Activated T-cell treated with anti-CD3 and anti-CD28 coated beads, Interleukin-2, amount 50 U/mL, for 4 hours (primary cell): ENCODE data around the gene HNF1B. TPM values are rescaled to one million over a fixed set of nuclear protein-coding genes. Genes with fewer than 3 reads are reported as not detected.
"Not testable (repeated sequence)": the region's sequence is repeated elsewhere in the genome, so short reads cannot be mapped to it uniquely, and the experiment has no call there.

Source experiments
- ATAC-seq, 2 donors: fragments of 200-7000 bp; cut with Tn5 transposase; one replicate each; pipeline ENCODE4 v1.10.0; 2021
- DNase-seq: peaks from one replicate; pipeline ENCODE4 v3.0.0-alpha.2; 2020
- H3K27me3 Mint-ChIP-seq: one replicate; pipeline ENCODE4 v1.8.0; 2021; ENCODE audit warnings: low read depth, mixed read lengths
- H3K36me3 Mint-ChIP-seq: one replicate; pipeline ENCODE4 v1.8.0; 2022; ENCODE audit warnings: mixed read lengths; ENCODE audit not compliant: insufficient read depth
- H3K4me1 Mint-ChIP-seq: one replicate; pipeline ENCODE4 v1.8.0; 2021; ENCODE audit warnings: low read depth, mixed read lengths
- H3K4me3 Mint-ChIP-seq: one replicate; pipeline ENCODE4 v1.8.0; 2021; ENCODE audit warnings: mild to moderate bottlenecking, moderate library complexity, mixed read lengths
- H3K9me3 Mint-ChIP-seq: one replicate; pipeline ENCODE4 v1.8.0; 2021; ENCODE audit warnings: mixed read lengths
- total RNA-seq, 3 donors: library from RNA; stranded (reverse); gene quantifications; one replicate each; pipeline ENCODE4 v1.2.1, GENCODE V29; 2021

HNF1B gene
- total RNA-seq, 3 donors from 2014 or later = 0.16 TPM; not detected in 2

DNA sequence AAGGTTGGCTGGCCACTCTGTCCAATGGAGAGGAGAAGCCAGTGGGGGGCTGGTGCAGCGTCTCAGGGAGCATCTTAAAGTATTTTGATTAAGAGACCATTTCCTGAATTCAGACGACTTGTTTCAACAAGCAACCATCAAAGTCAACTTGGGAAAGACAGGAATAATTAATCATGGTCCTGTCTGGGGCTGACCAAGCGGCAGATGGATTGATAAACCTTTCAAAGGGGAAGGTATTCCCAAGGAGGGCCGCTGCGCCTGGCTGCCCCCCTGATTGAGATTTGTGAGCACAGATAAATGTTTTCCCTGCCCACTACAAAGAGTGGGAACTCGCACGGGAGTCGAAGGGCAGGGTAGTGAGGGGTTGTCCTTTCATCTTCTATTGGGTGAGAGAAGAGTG, 47.5 kb downstream of the HNF1B start:
- Mint-ChIP-seq H3K4me1 (peaks cover 5% of the 10 kb centered on the region), H3K4me3 (no peak overlapping the region), H3K36me3 (no peaks in the 10 kb centered on the region), H3K9me3 (peaks cover 3% of the 10 kb centered on the region), H3K27me3 (peaks cover 9% of the 10 kb centered on the region)
- no peak for DNase-seq
- ATAC-seq = no peak

DNA sequence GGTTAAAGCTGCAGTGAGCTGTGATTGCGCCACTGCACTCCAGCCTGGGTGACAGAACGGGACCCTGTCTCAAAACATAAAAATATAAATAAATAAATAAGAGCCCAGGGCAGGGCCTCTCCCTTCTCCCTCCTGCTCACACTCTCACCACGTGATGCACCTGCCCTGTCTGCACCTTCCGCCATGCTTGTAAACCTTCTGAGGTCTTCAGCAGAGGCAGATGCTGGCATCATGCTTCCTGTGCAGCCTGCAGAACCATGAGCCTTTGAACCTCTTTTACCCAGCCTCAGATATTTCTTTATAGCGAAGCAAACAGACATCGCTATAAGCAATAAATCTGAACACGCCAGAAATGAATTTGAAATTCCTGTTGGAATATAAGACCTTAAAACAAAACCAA, 48.5 kb downstream of the HNF1B start:
- no peak for DNase-seq
- Mint-ChIP-seq H3K27me3 (peaks cover 9% of the 10 kb centered on the region), H3K4me1 (peaks cover 5% of the 10 kb centered on the region), H3K36me3 (no peaks in the 10 kb centered on the region), H3K4me3 (no peak overlapping the region), H3K9me3 (peaks cover 3% of the 10 kb centered on the region)
- no peak for ATAC-seq

DNA sequence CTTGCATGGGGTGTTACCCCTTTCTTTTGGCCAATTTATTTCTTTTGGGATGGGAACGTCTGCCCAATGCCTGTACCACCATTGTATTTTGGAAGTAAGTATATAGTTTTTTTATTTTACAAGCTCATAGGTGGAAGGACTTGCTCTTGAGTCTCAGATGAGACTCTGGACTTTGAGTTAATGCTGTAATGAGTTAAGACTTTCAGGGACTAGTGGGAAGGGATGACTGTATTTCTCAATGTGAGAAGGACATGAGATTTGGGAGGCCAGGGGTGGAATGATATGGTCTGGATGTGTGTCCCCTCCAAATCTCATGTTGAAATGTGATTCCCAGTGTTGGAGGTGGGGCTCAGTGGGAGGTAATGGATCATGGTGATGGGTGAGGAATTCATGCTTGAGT, 49.1 kb downstream of the HNF1B start:
- no peak for ATAC-seq
- peaks cover 5% of the 10 kb centered on the region for H3K4me1 Mint-ChIP-seq
- DNase-seq = no peak
- peaks cover 3% of the 10 kb centered on the region for H3K9me3 Mint-ChIP-seq
- peaks cover 9% of the 10 kb centered on the region for H3K27me3 Mint-ChIP-seq
- H3K4me3 Mint-ChIP-seq = no peak overlapping the region
- H3K36me3 Mint-ChIP-seq = no peaks in the 10 kb centered on the region

DNA sequence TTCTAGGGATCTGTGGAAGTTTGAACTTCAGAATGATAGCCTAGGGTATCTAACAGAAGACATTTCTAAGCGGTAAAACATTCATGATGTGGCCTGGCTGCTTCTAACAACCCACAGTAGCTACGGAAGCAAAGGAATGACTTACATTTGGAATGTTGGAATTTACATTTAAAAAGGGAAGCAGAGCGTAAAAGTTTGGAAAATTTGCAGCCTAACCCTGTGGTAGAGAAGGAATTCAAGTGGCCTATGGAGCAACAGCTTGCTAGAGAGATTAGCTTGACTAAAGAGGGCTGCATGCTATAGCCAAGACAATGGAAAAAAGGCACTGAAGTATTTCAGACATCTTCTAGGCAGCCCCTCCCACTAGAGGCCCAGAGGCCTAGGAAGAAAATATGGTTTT, 50.1 kb downstream of the HNF1B start:
- Mint-ChIP-seq H3K27me3 (peaks cover 9% of the 10 kb centered on the region), H3K4me1 (peaks cover 5% of the 10 kb centered on the region), H3K36me3 (no peaks in the 10 kb centered on the region), H3K4me3 (no peak overlapping the region), H3K9me3 (peaks cover 3% of the 10 kb centered on the region)
- DNase-seq = no peak
- ATAC-seq = no peak

DNA sequence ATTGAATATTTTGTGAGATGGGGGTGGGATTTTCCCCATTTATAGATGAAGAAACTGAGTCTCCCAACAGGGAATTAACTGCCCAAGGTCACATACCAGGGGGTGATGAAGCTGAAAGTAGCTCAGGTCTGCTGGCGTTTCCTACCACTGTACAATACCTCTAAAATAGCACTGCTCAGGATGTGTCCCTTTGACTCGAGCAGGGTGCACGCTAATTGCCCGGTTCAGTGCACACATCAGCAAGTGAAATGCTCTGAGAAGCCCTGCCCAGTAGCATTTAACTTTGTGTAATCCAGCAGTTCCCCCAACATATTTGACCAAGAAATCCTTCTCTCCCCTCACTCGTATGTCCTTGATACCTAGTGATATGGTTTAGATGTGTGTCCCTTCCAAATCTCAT, 51.5 kb downstream of the HNF1B start:
- peaks cover 3% of the 10 kb centered on the region for H3K9me3 Mint-ChIP-seq
- no peak overlapping the region for H3K4me3 Mint-ChIP-seq
- DNase-seq (no peak), ATAC-seq (no peak)
- no peaks in the 10 kb centered on the region for H3K36me3 Mint-ChIP-seq
- H3K27me3 Mint-ChIP-seq = peaks cover 9% of the 10 kb centered on the region
- peaks cover 2% of the 10 kb centered on the region for H3K4me1 Mint-ChIP-seq

DNA sequence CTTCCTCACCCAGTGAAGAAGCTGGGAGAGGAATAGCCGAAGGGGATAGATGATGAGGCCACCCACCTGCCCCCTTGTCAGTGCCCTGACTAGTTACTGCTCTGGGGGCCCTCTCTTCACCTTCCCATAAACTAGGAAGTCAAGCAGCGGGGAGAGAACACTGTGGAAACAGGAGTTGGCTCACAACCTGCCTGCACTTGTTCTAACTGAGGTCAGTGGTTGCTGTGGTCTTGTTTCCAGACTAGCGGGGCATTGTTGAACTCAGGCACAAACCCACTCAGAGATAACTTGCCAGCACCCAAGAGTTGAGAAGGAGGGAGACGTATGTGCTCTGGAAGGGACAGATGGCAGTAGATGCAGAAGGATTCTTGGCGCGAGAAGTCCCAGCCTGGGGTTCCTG, 53.1 kb downstream of the HNF1B start:
- no peaks in the 10 kb centered on the region for H3K27me3 Mint-ChIP-seq
- ATAC-seq (no peak), DNase-seq (no peak)

DNA sequence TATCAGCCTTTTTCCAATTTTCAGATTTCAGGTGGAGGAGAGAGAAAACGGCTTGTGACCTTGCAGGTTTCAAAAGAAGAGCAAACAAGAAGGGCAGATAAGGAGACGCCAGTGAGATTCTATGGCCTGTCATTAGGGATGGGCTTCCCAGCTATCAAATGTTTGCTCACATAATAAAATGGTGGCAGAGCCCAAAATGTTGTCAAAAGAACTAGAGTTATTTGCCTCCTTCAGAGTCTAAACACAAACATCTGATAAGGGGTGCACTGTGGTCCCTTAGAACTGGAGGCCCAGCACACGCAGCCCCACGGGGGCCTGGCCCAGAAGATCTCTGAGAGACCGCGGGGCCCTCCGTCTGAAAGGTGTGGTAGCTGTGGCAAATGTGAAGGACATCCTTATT, 55.5 kb downstream of the HNF1B start:
- ATAC-seq = no peak
- Mint-ChIP-seq H3K4me1 (no peaks in the 10 kb centered on the region), H3K9me3 (no peaks in the 10 kb centered on the region)

More for the DNA sequence above, 53.1 kb downstream of the HNF1B start:
- Mint-ChIP-seq H3K4me1 (no peaks in the 10 kb centered on the region), H3K9me3 (peaks cover 3% of the 10 kb centered on the region), H3K36me3 (no peaks in the 10 kb centered on the region), H3K4me3 (no peak overlapping the region)

DNA sequence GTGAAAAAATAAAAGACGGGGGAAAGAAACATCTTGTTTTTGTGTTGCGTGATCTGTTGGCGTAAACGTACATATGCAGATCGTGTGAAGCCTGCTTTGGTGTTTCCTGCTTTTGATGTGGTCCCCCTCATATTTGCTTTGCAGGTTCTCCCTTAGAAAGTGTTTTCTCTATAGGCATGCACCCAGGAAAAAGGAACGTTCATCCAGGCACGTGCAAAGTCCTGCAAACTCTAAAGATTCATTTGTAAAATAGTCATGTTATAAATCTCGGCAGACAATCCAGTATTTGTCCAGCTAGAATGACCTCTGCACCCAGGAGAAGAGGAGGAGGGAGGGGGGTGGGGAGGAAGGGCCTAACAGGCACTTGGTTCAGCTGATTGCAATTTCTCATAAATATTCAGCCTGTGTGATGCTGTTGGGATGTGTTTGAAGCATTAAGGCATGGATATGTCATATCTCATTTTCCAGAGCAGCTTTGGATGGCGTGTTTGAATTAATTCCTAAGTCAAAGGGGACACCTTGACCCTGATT, 61.3 kb downstream of the HNF1B start:
- DNase-seq (no peak), ATAC-seq (no peak)
- peaks cover 7% of the 10 kb centered on the region for H3K4me1 Mint-ChIP-seq
- H3K36me3 Mint-ChIP-seq = no peaks in the 10 kb centered on the region
- peaks cover 1% of the 10 kb centered on the region for H3K9me3 Mint-ChIP-seq
- H3K4me3 Mint-ChIP-seq = no peak overlapping the region
- H3K27me3 Mint-ChIP-seq = peaks cover 4% of the 10 kb centered on the region

More for the DNA sequence above, 55.5 kb downstream of the HNF1B start:
- DNase-seq = no peak
- H3K27me3 Mint-ChIP-seq = no peaks in the 10 kb centered on the region
- H3K4me3 Mint-ChIP-seq = no peak overlapping the region
- H3K36me3 Mint-ChIP-seq = no peaks in the 10 kb centered on the region

DNA sequence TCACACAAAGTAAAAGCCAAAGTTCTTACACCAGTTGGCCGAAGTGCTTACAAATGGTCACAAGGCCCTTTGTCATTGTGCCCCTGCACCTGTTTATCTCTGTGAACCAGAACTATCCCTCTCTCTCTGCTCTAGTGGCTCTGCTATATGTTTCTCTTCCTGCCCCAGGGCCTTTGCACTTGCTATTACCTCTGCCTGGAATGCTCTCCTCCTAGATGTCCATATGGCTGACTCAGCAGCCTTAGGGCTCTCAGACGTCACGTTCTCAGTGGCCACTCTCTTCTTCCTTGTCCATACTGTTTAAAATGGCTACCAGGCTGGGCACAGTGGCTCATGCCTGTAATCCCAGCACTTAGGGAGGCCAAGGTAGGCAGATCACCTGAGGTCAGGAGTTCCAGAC, 62.9 kb downstream of the HNF1B start:
- DNase-seq (no peak), ATAC-seq (no peak)
- peaks cover 10% of the 10 kb centered on the region for H3K27me3 Mint-ChIP-seq
- peaks cover 7% of the 10 kb centered on the region for H3K4me1 Mint-ChIP-seq
- H3K9me3 Mint-ChIP-seq = peaks cover 4% of the 10 kb centered on the region
- no peak overlapping the region for H3K4me3 Mint-ChIP-seq
- H3K36me3 Mint-ChIP-seq = peaks cover 2% of the 10 kb centered on the region

DNA sequence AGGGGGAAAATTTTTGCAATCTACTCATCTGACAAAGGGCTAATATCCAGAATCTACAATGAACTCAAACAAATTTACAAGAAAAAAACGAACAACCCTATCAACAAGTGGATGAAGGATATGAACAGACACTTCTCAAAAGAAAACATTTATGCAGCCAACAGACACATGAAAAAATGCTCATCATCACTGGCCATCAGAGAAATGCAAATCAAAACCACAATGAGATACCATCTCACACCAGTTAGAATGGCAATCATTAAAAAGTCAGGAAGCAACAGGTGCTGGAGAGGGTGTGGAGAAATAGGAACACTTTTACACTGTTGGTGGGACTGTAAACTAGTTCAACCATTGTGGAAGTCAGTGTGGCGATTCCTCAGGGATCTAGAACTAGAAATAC, 64.9 kb downstream of the HNF1B start:
- not testable (repeated sequence) for H3K9me3 Mint-ChIP-seq, H3K4me3 Mint-ChIP-seq, H3K36me3 Mint-ChIP-seq

DNA sequence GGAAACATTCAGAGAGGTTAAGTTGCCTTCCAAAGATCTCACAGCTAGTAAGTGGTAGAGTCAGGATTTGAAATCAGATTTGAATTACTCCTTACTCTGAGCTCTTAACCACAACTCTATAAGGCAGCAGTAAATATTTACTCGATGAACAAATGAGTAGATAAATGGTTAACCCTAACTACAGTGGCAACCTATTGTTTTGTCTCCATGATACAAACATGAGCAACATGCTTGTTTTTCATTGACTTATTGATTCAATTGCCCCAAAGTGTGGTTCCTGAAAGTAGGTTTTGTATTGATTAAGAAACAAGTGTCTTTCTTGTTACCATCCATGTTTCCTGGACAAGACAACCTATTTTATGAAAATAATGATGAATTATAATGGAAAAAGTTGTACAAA, 66.8 kb downstream of the HNF1B start:
- peaks cover 2% of the 10 kb centered on the region for H3K36me3 Mint-ChIP-seq
- peaks cover 20% of the 10 kb centered on the region for H3K27me3 Mint-ChIP-seq
- ATAC-seq (no peak), DNase-seq (no peak)
- H3K4me1 Mint-ChIP-seq = no peaks in the 10 kb centered on the region
- no peak overlapping the region for H3K4me3 Mint-ChIP-seq
- peaks cover 4% of the 10 kb centered on the region for H3K9me3 Mint-ChIP-seq

More for the DNA sequence above, 64.9 kb downstream of the HNF1B start:
- ATAC-seq, DNase-seq, H3K4me1 Mint-ChIP-seq: not testable (repeated sequence)
- peaks cover 21% of the 10 kb centered on the region for H3K27me3 Mint-ChIP-seq

DNA sequence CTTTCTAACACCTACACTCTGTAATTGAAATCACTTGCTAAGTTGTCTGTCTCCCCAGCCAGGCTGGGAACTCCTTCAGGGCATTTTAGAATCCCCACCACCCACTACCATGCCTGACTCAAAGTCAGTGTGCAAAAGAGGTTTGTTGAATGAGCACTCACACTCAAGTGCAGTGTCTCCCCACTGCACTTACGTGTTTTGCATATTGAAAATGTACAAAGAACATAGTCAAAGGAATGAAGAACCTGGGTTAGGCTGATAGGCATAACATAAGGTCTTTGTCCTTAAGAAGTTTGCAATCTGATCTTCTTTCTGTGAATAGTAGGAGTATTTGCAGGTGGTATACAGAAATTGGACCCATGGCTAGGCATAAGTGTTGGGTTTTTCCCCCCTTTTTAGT, 67.8 kb downstream of the HNF1B start:
- no peaks in the 10 kb centered on the region for H3K4me1 Mint-ChIP-seq
- peaks cover 20% of the 10 kb centered on the region for H3K27me3 Mint-ChIP-seq
- no peak overlapping the region for H3K4me3 Mint-ChIP-seq
- DNase-seq = no peak
- no peak for ATAC-seq
- peaks cover 2% of the 10 kb centered on the region for H3K36me3 Mint-ChIP-seq
- peaks cover 4% of the 10 kb centered on the region for H3K9me3 Mint-ChIP-seq

DNA sequence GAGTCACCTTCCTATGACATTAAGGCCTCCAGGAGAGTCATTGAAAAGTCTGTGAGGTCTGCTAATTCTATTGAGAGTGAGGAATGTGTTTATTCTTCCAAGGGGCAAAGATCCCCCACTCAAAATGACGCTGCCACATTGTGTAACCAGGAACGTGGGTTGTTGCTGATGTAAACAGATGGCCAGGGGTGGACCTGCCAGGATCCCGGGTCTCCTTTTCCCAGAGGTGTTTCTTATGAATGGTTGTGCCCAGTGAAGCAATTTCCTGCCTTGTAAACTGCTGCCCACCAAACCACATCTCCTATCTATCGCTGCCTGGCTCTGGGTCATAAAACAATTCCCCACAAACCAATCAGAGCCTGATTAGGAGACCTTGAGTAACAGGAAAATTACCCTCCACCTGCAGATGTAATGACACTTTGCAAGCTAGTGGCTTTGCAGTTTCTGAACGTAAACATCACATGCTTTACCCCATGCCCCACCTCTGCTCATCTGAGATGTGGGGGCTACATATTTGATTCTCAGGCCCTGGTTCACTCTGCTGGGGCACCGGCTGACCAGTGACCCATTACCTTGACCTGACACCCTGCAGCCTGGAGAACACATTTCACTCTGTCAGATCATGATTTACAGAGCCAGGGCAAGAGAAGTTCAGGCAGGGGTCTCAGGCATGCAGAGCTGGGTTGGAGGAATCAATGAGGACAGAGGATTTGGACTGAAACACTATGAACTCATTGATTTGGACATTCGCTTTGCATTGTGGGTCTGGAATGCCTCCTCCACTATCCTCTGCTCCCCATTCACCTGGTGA, 68.5 kb downstream of the HNF1B start:
- H3K36me3 Mint-ChIP-seq = peaks cover 2% of the 10 kb centered on the region
- H3K4me1 Mint-ChIP-seq = no peaks in the 10 kb centered on the region
- no peak for DNase-seq
- H3K9me3 Mint-ChIP-seq = peaks cover 4% of the 10 kb centered on the region
- no peak overlapping the region for H3K4me3 Mint-ChIP-seq
- ATAC-seq = no peak
- peaks cover 20% of the 10 kb centered on the region for H3K27me3 Mint-ChIP-seq

DNA sequence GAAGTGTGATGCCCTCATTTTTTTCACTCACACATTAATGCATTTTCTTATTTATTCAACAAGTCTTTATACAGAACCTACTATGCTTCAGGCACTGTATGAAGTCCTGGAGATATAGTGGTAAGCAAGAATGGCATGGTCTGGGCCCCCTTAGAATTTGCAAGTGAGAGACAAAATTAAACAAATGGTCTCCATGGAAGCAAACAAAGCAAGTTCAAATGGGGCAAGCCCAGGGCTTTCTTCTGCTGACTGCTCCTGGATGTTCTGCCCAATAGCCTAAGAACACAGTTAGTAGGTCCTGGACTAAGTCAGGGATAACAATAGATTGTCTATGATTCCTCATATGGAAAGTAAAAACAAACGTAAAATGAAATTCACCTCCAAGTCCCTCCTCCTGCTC, 70.3 kb downstream of the HNF1B start:
- ATAC-seq = no peak
- no peak for DNase-seq
- Mint-ChIP-seq H3K9me3 (peaks cover 4% of the 10 kb centered on the region), H3K36me3 (peaks cover 2% of the 10 kb centered on the region), H3K4me1 (no peaks in the 10 kb centered on the region), H3K27me3 (peaks cover 20% of the 10 kb centered on the region), H3K4me3 (no peak overlapping the region)

DNA sequence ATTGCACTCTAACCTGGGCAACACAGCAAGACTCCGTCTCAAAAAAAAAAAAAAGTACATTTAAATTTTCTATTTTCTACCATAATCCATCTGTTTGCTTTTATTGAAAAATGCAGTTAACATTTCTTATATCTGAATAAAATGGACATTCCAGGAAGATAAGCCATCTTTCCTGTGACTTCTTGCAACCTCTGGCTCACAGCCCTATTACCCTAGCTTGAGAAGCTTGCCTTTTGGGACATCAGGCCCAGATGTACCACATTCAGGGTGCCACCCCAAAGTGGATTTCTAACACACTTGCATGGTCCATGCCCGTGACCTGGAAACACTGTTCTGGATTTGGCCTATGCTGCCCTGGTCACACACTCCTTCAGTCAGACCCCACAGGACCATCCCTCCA, 71.5 kb downstream of the HNF1B start:
- Mint-ChIP-seq H3K9me3 (peaks cover 1% of the 10 kb centered on the region), H3K4me1 (no peaks in the 10 kb centered on the region), H3K4me3 (no peak overlapping the region), H3K27me3 (peaks cover 16% of the 10 kb centered on the region), H3K36me3 (peaks cover under 1% of the 10 kb centered on the region)
- ATAC-seq = no peak
- DNase-seq = no peak
